K562 (cell line): ENCODE measurements around the gene SCAMP5. TPM values are rescaled to one million over a fixed set of nuclear protein-coding genes. Genes with fewer than 3 reads are reported as not detected.

Source experiments
- ATAC-seq: fragments of 200-7000 bp; cut with Tn5 transposase; 3 replicates; pipeline ENCODE4 v1.9.1; 2020; ENCODE audit warnings: moderate library complexity
- BruUV-seq: library from RNA; stranded (reverse); fragments of 400-500 nt; replicated peaks from 2 replicates; lab custom pipeline; 2021; lab: Mats Ljungman, UMichigan
- CTCF ChIA-PET: fragments of 300-600 bp; formaldehyde crosslinking; extraction: SDS; loops from one replicate; lab custom pipeline; 2021; ENCODE audit warnings: low intra/inter-chr PET ratio; lab: Yijun Ruan, JAX
- POLR2A ChIA-PET: fragments of 300-600, 350-650 bp; sonication (Branson Sonifier 250); formaldehyde crosslinking; extraction: SDS; loops from one replicate; lab custom pipeline; 2021; ENCODE audit warnings: antibody characterized with exemption, inconsistent platforms; lab: Yijun Ruan, JAX
- DNase-seq, 4 experiments: peaks; one replicate each; pipeline versions ENCODE4 v3.0.0 to v3.0.0-alpha.2; 2011 to 2018; ENCODE audit warnings: low spot score in 3 of 4, mixed read lengths in 3 of 4; ENCODE audit errors: extremely low read depth in 1 of 4
- FAIRE-seq: peaks from 2 replicates; lab custom pipeline; 2011; peaks lifted over from hg19 to GRCh38; lab: Jason Lieb, UNC
- H2AFZ ChIP-seq: 2 replicates; pipeline ENCODE4 v1.6.0; 2011; ENCODE audit warnings: low read depth, low read length, control low read depth, inconsistent platforms
- H3K27ac ChIP-seq: fragments of 200-600 bp; 3 replicates; pipeline ENCODE4 v1.8.0; 2011; ENCODE audit warnings: low read depth, mild to moderate bottlenecking, control low read depth, inconsistent platforms, low read length, moderate library complexity, mixed read lengths; ENCODE audit errors: extremely low read depth
- H3K27me3 ChIP-seq, 2 experiments: fragments of 300-600 bp in 1 of 2; 2 replicates in 1 of 2; 3 replicates in 1 of 2; pipeline versions ENCODE4 v1.6.0 to v1.8.0; 2011; ENCODE audit warnings: inconsistent platforms in 2 of 2, low read length in 2 of 2, mild to moderate bottlenecking in 1 of 2, mixed read lengths in 1 of 2, moderate library complexity in 1 of 2; ENCODE audit not compliant: control insufficient read depth in 2 of 2, insufficient read depth in 2 of 2
- H3K36me3 ChIP-seq: fragments of 300-600 bp; 3 replicates; pipeline ENCODE4 v1.8.0; 2011; ENCODE audit warnings: mild to moderate bottlenecking, low read length, inconsistent platforms; ENCODE audit not compliant: control insufficient read depth, insufficient read depth
- H3K4me1 ChIP-seq, 2 experiments: fragments of 200-600 bp in 1 of 2; replicated peaks in 1 of 2; 2 replicates in 1 of 2; 3 replicates in 1 of 2; pipeline versions ENCODE4 v1.5.1 to v1.8.0; 2011; ENCODE audit warnings: inconsistent platforms in 2 of 2, low read length in 2 of 2, mild to moderate bottlenecking in 1 of 2, mixed read lengths in 1 of 2, moderate library complexity in 1 of 2; ENCODE audit not compliant: control insufficient read depth in 2 of 2, insufficient read depth in 2 of 2
- H3K4me2 ChIP-seq: 2 replicates; pipeline ENCODE4 v1.6.1; 2011; ENCODE audit warnings: low read length, control low read depth, inconsistent platforms, mixed read lengths; ENCODE audit not compliant: insufficient read depth
- H3K4me3 ChIP-seq: fragments of 200-600 bp; sonication (generic), shearing (Covaris generic); 2 replicates; pipeline ENCODE4 v1.5.1; 2016; ENCODE audit warnings: control low read depth, inconsistent platforms
- H3K79me2 ChIP-seq: fragments of 200-600 bp; 3 replicates; pipeline ENCODE4 v1.8.0; 2011; ENCODE audit warnings: low read length, inconsistent platforms; ENCODE audit not compliant: control insufficient read depth, insufficient read depth
- H3K9ac ChIP-seq, 2 experiments: 2 replicates each; pipeline versions ENCODE4 v1.6.0 to v1.6.1; 2011; ENCODE audit warnings: low read depth in 2 of 2, low read length in 2 of 2, control low read depth in 1 of 2, inconsistent platforms in 1 of 2, mild to moderate bottlenecking in 1 of 2, mixed read lengths in 1 of 2; ENCODE audit not compliant: insufficient read depth in 1 of 2
- H3K9me1 ChIP-seq: one replicate; pipeline ENCODE4 v1.6.0; 2011; ENCODE audit warnings: inconsistent platforms, mild to moderate bottlenecking, low read length, moderate library complexity; ENCODE audit not compliant: control insufficient read depth, insufficient read depth
- H3K9me3 ChIP-seq: replicated peaks from 2 replicates; pipeline ENCODE4 v1.5.1; 2011; ENCODE audit warnings: low read depth, low read length, inconsistent platforms; ENCODE audit not compliant: control insufficient read depth, insufficient read depth
- H4K20me1 ChIP-seq: replicated peaks from 2 replicates; pipeline ENCODE4 v1.6.1; 2011; ENCODE audit warnings: low read length, inconsistent platforms, mixed read lengths; ENCODE audit not compliant: control insufficient read depth, insufficient read depth
- NFE2 ChIP-seq: IDR thresholded peaks from 2 replicates; pipeline ENCODE4 v1.6.1; 2014; ENCODE audit warnings: antibody characterized with exemption, low read depth
- RREB1 ChIP-seq: fragments of 250-450 bp; sonication (Bioruptor Pico); IDR thresholded peaks from 2 replicates; pipeline ENCODE4 v1.4.0; 2020
- TFAM ChIP-seq: fragments of 250-450 bp; sonication (Bioruptor Pico); conservative IDR thresholded peaks from 2 replicates; pipeline ENCODE4 v1.5.0; 2021; ENCODE audit warnings: mild to moderate bottlenecking, moderate library complexity
- ZNF165 ChIP-seq: fragments of 250-450 bp; sonication (Bioruptor Pico); IDR thresholded peaks from 2 replicates; pipeline ENCODE4 v1.4.0; 2020; ENCODE audit warnings: borderline replicate concordance
- ZNF584 ChIP-seq: fragments of 200-800 bp; sonication (Bioruptor generic); IDR thresholded peaks from 2 replicates; pipeline ENCODE4 v1.6.1; 2016; ENCODE audit warnings: low read depth, mild to moderate bottlenecking, missing genetic modification characterization, missing compliant biosample characterization
- WGBS: fragments of 100-300 bp; shearing (Covaris generic); methylation state at CpG from one replicate; pipeline ENCODE4 v1.1.6; 2016; ENCODE audit warnings: low coverage, mixed read lengths; ENCODE audit not compliant: insufficient coverage; ENCODE audit errors: missing lambda C conversion rate; 5-methylcytosine and 5-hydroxymethylcytosine counted together
- in situ Hi-C: fragments of 300-500 bp; cut with MboI; formaldehyde crosslinking; loops from 4 replicates; pipeline ENCODE4 v1.15.0; 2018; ENCODE audit warnings: inconsistent platforms, mixed read lengths
- intact Hi-C: fragments of 100-400 bp; cut with micrococcal nuclease; formaldehyde crosslinking; loops from 2 replicates; pipeline ENCODE4 v1.14.2; 2022
- polyA plus RNA-seq, 8 experiments: library from polyadenylated mRNA; depleted of rRNA in 4 of 8; stranded (reverse) in 5 of 8; unstranded in 3 of 8; fragments of >200 nt; fragmentation: Nextera tagmentation in 2 of 8; fragmentation: Illumina TruSeq in 1 of 8; extraction: Ambion mirVana in 2 of 8; extraction: Trizol in 1 of 8; gene quantifications; 2 replicates each; pipeline versions ENCODE4 v1.2.1 to v1.2.3, GENCODE V29; 2011 to 2014; ENCODE audit warnings: inconsistent platforms in 1 of 8, missing spikeins in 1 of 8
- total RNA-seq, 7 experiments: library from RNA; depleted of rRNA in 6 of 7; stranded (reverse); fragments of >200 nt in 6 of 7; fragmentation: Illumina TruSeq in 2 of 7; extraction: Trizol in 2 of 7; gene quantifications; 2 replicates each; pipeline versions ENCODE4 v1.2.1 to v1.2.3, GENCODE V29; 2011 to 2021; ENCODE audit warnings: low replicate concordance in 1 of 7
- TF ChIP-seq, protein P1 (sequence below): fragments of 450-650 bp; formaldehyde crosslinking; IDR thresholded peaks from 2 replicates; pipeline ENCODE4 v1.4.0; 2020; ENCODE audit warnings: mild to moderate bottlenecking, moderate library complexity

Gene SCAMP5
- total and polyA plus RNA-seq, 9 of the 15 experiments (the other 6 are each of a cell fraction or from before 2014, with no cell fraction given) = 0.09 to 0.29 (median 0.19) TPM; not detected in 5

- WGBS = 2% methylated on average over 6 of the region's 6 CpGs
- ChIA-PET POLR2A (no interaction called here), CTCF (no interaction called here)
- no peak overlapping the region for H2AFZ ChIP-seq
- H3K27me3 ChIP-seq = peaks cover 23 to 53% of the 10 kb centered on the region in 2 experiments; a peak in 4 of 5 replicates
- no peaks in the 10 kb centered on the region for H4K20me1 ChIP-seq
- no peaks in the 10 kb centered on the region; a peak in 1 of 5 replicates for H3K4me1 ChIP-seq
- in situ Hi-C loops = no loop called here
- DNase-seq (no peak), ATAC-seq (no peak), FAIRE-seq (no peak)
- H3K27ac ChIP-seq = no peak overlapping the region
- H3K79me2 ChIP-seq = no peaks in the 10 kb centered on the region
- H3K9me1 ChIP-seq = no peaks in the 10 kb centered on the region
- BruUV-seq = no TSS peak
- intact Hi-C loops = no loop called here
- H3K4me2 ChIP-seq = no peak overlapping the region
- no peak overlapping the region for H3K4me3 ChIP-seq
- H3K9ac ChIP-seq = no peak overlapping the region
- no peaks in the 10 kb centered on the region for H3K9me3 ChIP-seq
- no peaks in the 10 kb centered on the region for H3K36me3 ChIP-seq
- TF ChIP-seq, protein P1, sequence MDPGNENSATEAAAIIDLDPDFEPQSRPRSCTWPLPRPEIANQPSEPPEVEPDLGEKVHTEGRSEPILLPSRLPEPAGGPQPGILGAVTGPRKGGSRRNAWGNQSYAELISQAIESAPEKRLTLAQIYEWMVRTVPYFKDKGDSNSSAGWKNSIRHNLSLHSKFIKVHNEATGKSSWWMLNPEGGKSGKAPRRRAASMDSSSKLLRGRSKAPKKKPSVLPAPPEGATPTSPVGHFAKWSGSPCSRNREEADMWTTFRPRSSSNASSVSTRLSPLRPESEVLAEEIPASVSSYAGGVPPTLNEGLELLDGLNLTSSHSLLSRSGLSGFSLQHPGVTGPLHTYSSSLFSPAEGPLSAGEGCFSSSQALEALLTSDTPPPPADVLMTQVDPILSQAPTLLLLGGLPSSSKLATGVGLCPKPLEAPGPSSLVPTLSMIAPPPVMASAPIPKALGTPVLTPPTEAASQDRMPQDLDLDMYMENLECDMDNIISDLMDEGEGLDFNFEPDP = no peak
- no peak for TF ChIP-seq NFE2
- 0 out of 2 replicates have a peak, but pooled peaks have one; percentile 24 for TF ChIP-seq ZNF584 (CRISPR knock-in tag)
- no peak for TF ChIP-seq RREB1 (CRISPR knock-in tag)
- no peak for TF ChIP-seq ZNF165 (CRISPR knock-in tag)
- no peak for TF ChIP-seq TFAM (CRISPR knock-in tag)
Observed at GRCh38 chr15:75008629-75009326, 13.4 kb downstream of the SCAMP5 start.
